Measurements from ENCODE around the gene LSG1. TPM values are rescaled to one million over a fixed set of nuclear protein-coding genes. Genes with fewer than 3 reads are reported as not detected.

Gene LSG1
- polyA plus RNA-seq, 1 donor from 2014 or later = 35.5 TPM

GRCh38 chr3:194658477-194659242, 13.3 kb downstream of the LSG1 start:
- Histone ChIP-seq H3K9me3 (ENCODE audit: low read length) (no peaks in the 10 kb centered on the region), H3K79me2 (replicated peaks; ENCODE audit: insufficient read depth, low read length) (no peaks in the 10 kb centered on the region), H3K4me3 (ENCODE audit: low read length) (no peak overlapping the region), H3K4me2 (ENCODE audit: low read length) (no peak overlapping the region), H4K20me1 (ENCODE audit: insufficient read depth) (no peaks in the 10 kb centered on the region), H3K9me2 (ENCODE audit: insufficient read depth, low read length) (no peaks in the 10 kb centered on the region), H3K36me3 (ENCODE audit: insufficient read depth, low read length) (peaks cover 4% of the 10 kb centered on the region), H3F3A (ENCODE audit: insufficient read depth, low read length, poor library complexity, severe bottlenecking) (no peaks in the 10 kb centered on the region), H3K27me3 (ENCODE audit: insufficient read depth, low read depth, low read length) (no peaks in the 10 kb centered on the region), H3K27ac (ENCODE audit: low read length) (no peak overlapping the region), H3K9ac (ENCODE audit: low read length) (no peak overlapping the region), H2AFZ (ENCODE audit: low read depth, low read length) (no peak overlapping the region)
- no peak for TF ChIP-seq RAD21 (conservative IDR thresholded peaks at IDR 0.05)
- TF ChIP-seq EP300 (conservative IDR thresholded peaks at IDR 0.05; ENCODE audit: poor library complexity, severe bottlenecking) = no peak
- no peak for TF ChIP-seq SMC3 (conservative IDR thresholded peaks at IDR 0.05; ENCODE audit: poor library complexity)
- no peak for TF ChIP-seq POLR2AphosphoS5 (IDR thresholded peaks at IDR 0.05)
- TF ChIP-seq TAF1 (IDR thresholded peaks at IDR 0.05; ENCODE audit: low read depth) = no peak
- no peak for TF ChIP-seq MXI1 (conservative IDR thresholded peaks at IDR 0.05; ENCODE audit: poor library complexity, severe bottlenecking)

GRCh38 chr3:194657439-194657838, 14.6 kb downstream of the LSG1 start:
- H3K27me3 ChIP-seq (ENCODE audit: insufficient read depth, low read depth, low read length) = no peaks in the 10 kb centered on the region
- H3K9me3 ChIP-seq (ENCODE audit: low read length) = no peaks in the 10 kb centered on the region
- H3K4me2 ChIP-seq (ENCODE audit: low read length) = no peak overlapping the region
- TF ChIP-seq REST (IDR thresholded peaks at IDR 0.05; ENCODE audit: borderline replicate concordance) = no peak
- H3K27ac ChIP-seq (ENCODE audit: low read length) = no peak overlapping the region
- H3K36me3 ChIP-seq (ENCODE audit: insufficient read depth, low read length) = peaks cover 4% of the 10 kb centered on the region
- no peaks in the 10 kb centered on the region for H4K20me1 ChIP-seq (ENCODE audit: insufficient read depth)
- H3K9me2 ChIP-seq (ENCODE audit: insufficient read depth, low read length) = no peaks in the 10 kb centered on the region
- H3K4me3 ChIP-seq (ENCODE audit: low read length) = no peak overlapping the region
- no peaks in the 10 kb centered on the region for H3K79me2 ChIP-seq (replicated peaks; ENCODE audit: insufficient read depth, low read length)
- no peaks in the 10 kb centered on the region for H3F3A ChIP-seq (ENCODE audit: insufficient read depth, low read length, poor library complexity, severe bottlenecking)
- H3K9ac ChIP-seq (ENCODE audit: low read length) = no peak overlapping the region
- no peak overlapping the region for H2AFZ ChIP-seq (ENCODE audit: low read depth, low read length)

- Histone ChIP-seq H3K27me3 (ENCODE audit: insufficient read depth, low read depth, low read length) (no peaks in the 10 kb centered on the region), H3K9me3 (ENCODE audit: low read length) (no peaks in the 10 kb centered on the region), H3F3A (ENCODE audit: insufficient read depth, low read length, poor library complexity, severe bottlenecking) (no peaks in the 10 kb centered on the region), H3K4me3 (ENCODE audit: low read length) (no peak overlapping the region), H3K79me2 (replicated peaks; ENCODE audit: insufficient read depth, low read length) (no peaks in the 10 kb centered on the region), H3K4me2 (ENCODE audit: low read length) (no peak overlapping the region), H3K27ac (ENCODE audit: low read length) (no peak overlapping the region), H3K9ac (ENCODE audit: low read length) (no peak overlapping the region), H4K20me1 (ENCODE audit: insufficient read depth) (no peaks in the 10 kb centered on the region), H3K9me2 (ENCODE audit: insufficient read depth, low read length) (no peaks in the 10 kb centered on the region), H3K36me3 (ENCODE audit: insufficient read depth, low read length) (peaks cover 4% of the 10 kb centered on the region), H2AFZ (ENCODE audit: low read depth, low read length) (no peak overlapping the region)
- no peak for TF ChIP-seq POLR2AphosphoS5 (IDR thresholded peaks at IDR 0.05)
Observed at GRCh38 chr3:194654443-194654842, 17.5 kb downstream of the LSG1 start.
